ENCODE results near the gene ALX3.

ALX3 gene

GRCh38 chr1:110053552-110054428, 16.7 kb downstream of the ALX3 start:
- DNase-seq (ENCODE audit: insufficient read length, low spot score) = no peak
- TF ChIP-seq CTCF (IDR thresholded peaks at IDR 0.05; ENCODE audit: insufficient read depth, missing control alignments) = peak; percentile 80
- no peak for FAIRE-seq

- FAIRE-seq = no peak
- no peak for DNase-seq (ENCODE audit: insufficient read length, low spot score)
- TF ChIP-seq CTCF (IDR thresholded peaks at IDR 0.05; ENCODE audit: insufficient read depth, missing control alignments) = no peak
Measured at GRCh38 chr1:110051262-110051648, 19.2 kb downstream of the ALX3 start.

- no peak for FAIRE-seq
- TF ChIP-seq CTCF (IDR thresholded peaks at IDR 0.05; ENCODE audit: insufficient read depth, missing control alignments) = no peak
- DNase-seq (ENCODE audit: insufficient read length, low spot score) = no peak
Measured at GRCh38 chr1:110050602-110051261, 19.7 kb downstream of the ALX3 start.

- DNase-seq (ENCODE audit: insufficient read length, low spot score) = no peak
- no peak for TF ChIP-seq CTCF (IDR thresholded peaks at IDR 0.05; ENCODE audit: insufficient read depth, missing control alignments)
- no peak for FAIRE-seq
Measured at GRCh38 chr1:110049801-110050601, 20.5 kb downstream of the ALX3 start.

- no peak for TF ChIP-seq CTCF (IDR thresholded peaks at IDR 0.05; ENCODE audit: insufficient read depth, missing control alignments)
- DNase-seq (ENCODE audit: insufficient read length, low spot score) (no peak), FAIRE-seq (no peak)
Measured at GRCh38 chr1:110048923-110049601, 21.4 kb downstream of the ALX3 start.

GRCh38 chr1:110048240-110048639, 22.2 kb downstream of the ALX3 start:
- FAIRE-seq (no peak), DNase-seq (ENCODE audit: insufficient read length, low spot score) (no peak)
- no peak for TF ChIP-seq CTCF (IDR thresholded peaks at IDR 0.05; ENCODE audit: insufficient read depth, missing control alignments)

All from D721Med (cell line).